ENCODE data around the gene KBTBD4. TPM values are rescaled to one million over a fixed set of nuclear protein-coding genes. Genes with fewer than 3 reads are reported as not detected.

KBTBD4 gene
- total RNA-seq, 6 experiments from 2014 or later = 6.5 to 9.2 (median 7.3) TPM

DNA sequence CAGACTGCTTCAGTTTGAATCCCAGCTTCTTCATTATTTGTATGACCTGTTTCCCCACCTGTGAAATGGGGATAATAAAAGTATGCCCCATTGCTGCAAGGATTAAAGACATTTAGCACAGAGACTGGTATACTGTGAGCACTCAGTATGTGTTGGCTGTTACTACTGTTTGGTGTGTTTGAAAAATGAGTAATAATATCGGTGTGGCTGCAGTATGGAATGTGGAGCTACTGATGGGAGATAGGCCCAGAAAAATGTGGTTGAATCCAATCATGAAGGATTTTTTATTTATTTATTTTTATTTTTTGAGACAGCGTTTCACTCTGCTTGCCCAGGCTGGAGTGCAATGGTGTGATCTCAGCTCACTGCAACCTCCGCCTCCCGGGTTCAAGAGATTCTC is 24.5 kb upstream of the KBTBD4 start:
- no peak for ATAC-seq
- TF ChIP-seq, protein P1, sequence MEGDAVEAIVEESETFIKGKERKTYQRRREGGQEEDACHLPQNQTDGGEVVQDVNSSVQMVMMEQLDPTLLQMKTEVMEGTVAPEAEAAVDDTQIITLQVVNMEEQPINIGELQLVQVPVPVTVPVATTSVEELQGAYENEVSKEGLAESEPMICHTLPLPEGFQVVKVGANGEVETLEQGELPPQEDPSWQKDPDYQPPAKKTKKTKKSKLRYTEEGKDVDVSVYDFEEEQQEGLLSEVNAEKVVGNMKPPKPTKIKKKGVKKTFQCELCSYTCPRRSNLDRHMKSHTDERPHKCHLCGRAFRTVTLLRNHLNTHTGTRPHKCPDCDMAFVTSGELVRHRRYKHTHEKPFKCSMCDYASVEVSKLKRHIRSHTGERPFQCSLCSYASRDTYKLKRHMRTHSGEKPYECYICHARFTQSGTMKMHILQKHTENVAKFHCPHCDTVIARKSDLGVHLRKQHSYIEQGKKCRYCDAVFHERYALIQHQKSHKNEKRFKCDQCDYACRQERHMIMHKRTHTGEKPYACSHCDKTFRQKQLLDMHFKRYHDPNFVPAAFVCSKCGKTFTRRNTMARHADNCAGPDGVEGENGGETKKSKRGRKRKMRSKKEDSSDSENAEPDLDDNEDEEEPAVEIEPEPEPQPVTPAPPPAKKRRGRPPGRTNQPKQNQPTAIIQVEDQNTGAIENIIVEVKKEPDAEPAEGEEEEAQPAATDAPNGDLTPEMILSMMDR (IDR thresholded peaks at IDR 0.05) = no peak
- no peak for TF ChIP-seq POLR2A (IDR thresholded peaks at IDR 0.05)
- H3K4me1 ChIP-seq = no peaks in the 10 kb centered on the region
- no peak overlapping the region for H3K4me3 ChIP-seq
- intact Hi-C loops (cut with DNase I) = no loop called here
- H3K36me3 ChIP-seq = no peaks in the 10 kb centered on the region
- no peaks in the 10 kb centered on the region for H3K27me3 ChIP-seq
- no peak for DNase-seq
- 93% methylated on average over 4 of the region's 4 CpGs for WGBS (ENCODE audit: insufficient coverage, low coverage, low lambda C conversion rate, missing lambda C conversion rate)
- no peaks in the 10 kb centered on the region for H3K9me3 ChIP-seq
- no peak overlapping the region for H3K27ac ChIP-seq

DNA sequence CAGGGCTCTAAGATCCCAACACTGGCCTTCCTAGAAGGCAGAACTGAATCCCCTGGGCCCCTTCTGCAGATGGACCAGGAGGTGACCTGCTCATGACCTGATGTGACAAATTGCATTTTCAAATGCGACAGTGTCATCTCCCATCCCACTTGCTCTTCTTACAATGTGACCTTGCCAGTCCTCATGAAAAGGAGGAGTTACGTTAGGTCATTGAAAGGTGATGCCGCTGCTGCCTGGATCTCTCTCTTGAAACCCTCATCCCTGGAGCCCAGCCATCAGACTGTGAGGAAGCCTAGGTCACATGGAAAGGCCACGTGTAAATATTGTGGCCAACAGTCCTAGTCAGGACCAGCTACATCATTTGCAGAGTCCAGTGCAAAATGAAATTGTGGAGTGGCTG is 21.1 kb upstream of the KBTBD4 start:
- Histone ChIP-seq H3K27ac (no peak overlapping the region), H3K9me3 (no peaks in the 10 kb centered on the region), H3K4me1 (no peaks in the 10 kb centered on the region), H3K4me3 (no peak overlapping the region), H3K36me3 (no peaks in the 10 kb centered on the region), H3K27me3 (no peaks in the 10 kb centered on the region)
- TF ChIP-seq, protein P1 (IDR thresholded peaks at IDR 0.05) = no peak
- no peak for TF ChIP-seq POLR2A (IDR thresholded peaks at IDR 0.05)
- ATAC-seq = peak in 1 of 4 donors; percentile 20
- intact Hi-C loops (cut with DNase I) = no loop called here
- DNase-seq = no peak
- WGBS (ENCODE audit: insufficient coverage, low coverage, low lambda C conversion rate, missing lambda C conversion rate) = 61% methylated on average over 3 of the region's 4 CpGs

DNA sequence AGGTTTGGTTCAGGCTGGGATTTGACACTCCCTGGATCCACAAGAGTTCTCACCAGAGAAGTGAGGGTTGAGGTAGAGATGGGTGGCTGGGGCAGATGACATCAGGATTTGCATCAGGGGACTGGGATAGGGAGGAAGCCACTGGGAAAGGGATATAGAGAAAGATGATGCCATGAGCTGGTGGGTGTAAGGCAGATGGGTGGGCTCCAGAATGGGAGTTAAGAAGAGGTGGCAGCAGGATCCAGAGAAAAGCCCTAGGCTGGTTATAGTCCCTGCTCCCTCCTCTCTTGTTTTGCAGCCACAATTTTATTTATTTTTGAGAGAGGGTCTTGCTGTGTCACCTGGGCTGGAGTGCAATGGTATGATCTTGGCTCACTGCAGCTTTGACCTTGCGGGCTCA is 17.2 kb upstream of the KBTBD4 start:
- H3K4me1 ChIP-seq = peaks cover 0 to 3% (median 0%) of the 10 kb centered on the region in 4 donors
- no peak overlapping the region for H3K4me3 ChIP-seq
- intact Hi-C loops (cut with DNase I) = no loop called here
- TF ChIP-seq POLR2A (IDR thresholded peaks at IDR 0.05) = no peak
- H3K27me3 ChIP-seq = peaks cover 0 to 9% of the 10 kb centered on the region in 2 donors
- H3K9me3 ChIP-seq = no peaks in the 10 kb centered on the region
- DNase-seq (no peak), ATAC-seq (no peak)
- no CpG with 5 or more reads among the region's 1 CpG for WGBS (ENCODE audit: insufficient coverage, low coverage, low lambda C conversion rate, missing lambda C conversion rate)
- no peak overlapping the region for H3K27ac ChIP-seq
- H3K36me3 ChIP-seq = no peaks in the 10 kb centered on the region

DNA sequence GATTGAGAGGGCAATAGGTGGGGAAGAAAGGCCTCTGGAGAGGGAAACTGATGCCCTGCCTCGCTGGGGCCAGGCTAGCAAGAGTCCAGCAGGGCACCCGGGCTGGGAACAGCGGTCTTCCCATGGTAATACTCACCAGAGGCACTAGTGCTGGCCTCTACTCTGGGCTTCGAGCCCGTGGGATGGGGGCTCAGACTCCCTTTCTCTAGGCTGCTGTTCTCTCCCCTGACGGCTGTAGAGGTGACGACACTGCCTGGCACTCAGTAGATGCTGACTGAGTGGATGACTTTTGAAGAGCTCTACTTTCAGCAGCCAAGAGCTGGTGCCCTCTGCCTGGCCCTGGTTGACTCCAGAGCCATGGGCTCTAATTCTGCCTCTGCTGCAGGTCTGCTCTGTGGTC is 16.3 kb upstream of the KBTBD4 start:
- DNase-seq (no peak), ATAC-seq (peak; percentile 17 to 32 (median 22))
- WGBS (ENCODE audit: insufficient coverage, low coverage, low lambda C conversion rate, missing lambda C conversion rate) = no CpG with 5 or more reads among the region's 7 CpGs
- Histone ChIP-seq H3K9me3 (no peaks in the 10 kb centered on the region), H3K4me3 (no peak overlapping the region), H3K4me1 (peaks cover 0 to 3% (median 0%) of the 10 kb centered on the region in 4 donors), H3K27ac (no peak overlapping the region), H3K36me3 (no peaks in the 10 kb centered on the region), H3K27me3 (peaks cover 0 to 9% of the 10 kb centered on the region in 2 donors)
- TF ChIP-seq, protein P1 (IDR thresholded peaks at IDR 0.05) = no peak
- no peak for TF ChIP-seq POLR2A (IDR thresholded peaks at IDR 0.05)
- intact Hi-C loops (cut with DNase I) = no loop called here

DNA sequence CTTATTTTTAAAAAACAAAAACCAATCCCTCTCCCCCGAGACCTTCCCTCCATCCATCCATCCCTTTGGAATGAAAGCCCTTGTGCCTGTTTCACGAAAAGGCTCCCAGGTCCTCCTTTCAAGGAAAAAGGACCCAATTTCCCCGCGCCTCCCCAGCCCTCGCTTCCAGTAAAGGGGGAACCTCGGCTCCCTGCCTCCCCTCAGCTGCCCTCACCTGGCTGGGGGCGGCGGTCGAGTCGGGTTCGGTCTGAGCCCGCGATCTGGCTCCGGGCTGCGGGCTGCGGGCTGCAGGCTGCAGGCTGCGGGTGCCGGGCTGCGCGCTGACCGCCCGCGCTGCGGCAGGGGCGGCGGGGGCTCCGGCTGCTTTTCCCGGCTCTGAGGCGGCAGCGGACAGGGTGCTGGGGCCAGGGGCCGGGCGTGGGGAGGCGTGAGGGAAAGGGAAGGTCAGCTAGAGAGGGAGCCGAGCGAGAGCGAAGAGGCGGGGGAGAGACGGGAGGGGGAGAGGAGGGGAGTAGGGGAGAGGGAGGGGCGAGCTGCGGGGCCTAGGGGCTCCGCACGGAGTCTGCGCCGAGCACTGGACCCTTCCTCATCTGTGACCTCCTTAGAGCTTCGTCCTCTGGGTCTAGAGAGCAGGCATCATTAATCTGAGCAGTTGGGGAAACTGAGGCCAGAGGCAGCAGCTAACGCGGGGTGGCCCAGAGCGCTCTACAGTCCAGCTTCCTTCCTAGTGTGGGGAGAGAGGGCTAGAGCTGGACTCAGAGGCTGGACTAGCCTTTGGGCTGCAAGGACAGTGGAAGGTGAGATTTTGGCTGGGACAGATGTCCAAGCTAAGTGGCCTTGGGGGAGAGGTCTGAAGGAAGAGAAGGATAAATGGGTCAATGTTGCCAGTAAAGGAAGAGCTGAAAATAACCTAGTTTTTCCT is 15.4 kb upstream of the KBTBD4 start, which contains the start of gene C1QTNF4:
Gene C1QTNF4 (minus strand): TSS at position 478 of the 922 bp plus-strand sequence. CDS start 3,601 bp downstream, outside the sequence.
- TF ChIP-seq POLR2A (IDR thresholded peaks at IDR 0.05) = no peak
- TF ChIP-seq, protein P1 (IDR thresholded peaks at IDR 0.05) = no peak
- ATAC-seq (peak in 1 of 4 donors; percentile 21), DNase-seq (no peak)
- H3K9me3 ChIP-seq = no peaks in the 10 kb centered on the region
- peaks cover 0 to 9% of the 10 kb centered on the region in 2 donors for H3K27me3 ChIP-seq
- H3K36me3 ChIP-seq = no peaks in the 10 kb centered on the region
- H3K27ac ChIP-seq = no peak within 1 kb of the TSS
- H3K4me3 ChIP-seq = no peak within 1 kb of the TSS
- 11% methylated on average over 19 of the region's 48 CpGs for WGBS (ENCODE audit: insufficient coverage, low coverage, low lambda C conversion rate, missing lambda C conversion rate)
- intact Hi-C loops (cut with DNase I) = no loop called here
- H3K4me1 ChIP-seq = peaks cover 0 to 3% (median 0%) of the 10 kb centered on the region in 4 donors

Measured in right lobe of liver (tissue), 6 donors.